Smooth muscle cell (in vitro differentiated cells): ENCODE results near the gene CLEC4F. TPM values are rescaled to one million over a fixed set of nuclear protein-coding genes. Genes with fewer than 3 reads are reported as not detected.

Source experiments
- DNase-seq: peaks from one replicate; lab custom pipeline; 2025; ENCODE audit not compliant: unreplicated experiment; lab: John Stamatoyannopoulos, UW
- H2AFZ ChIP-seq: fragments of 200-600 bp; sonication (generic); 2 replicates; pipeline ENCODE4 v1.6.0; 2016; ENCODE audit warnings: antibody characterized with exemption, low read depth, mild to moderate bottlenecking
- H3F3A ChIP-seq: fragments of 200-600 bp; sonication (generic); 2 replicates; pipeline ENCODE4 v1.6.0; 2017; ENCODE audit warnings: antibody characterized with exemption, low read depth
- H3K27ac ChIP-seq: fragments of 200-600 bp; sonication (generic); 2 replicates; pipeline ENCODE4 v1.5.1; 2016; ENCODE audit warnings: low read depth, mild to moderate bottlenecking
- H3K27me3 ChIP-seq: fragments of 200-600 bp; sonication (generic); 2 replicates; pipeline ENCODE4 v1.6.1; 2016; ENCODE audit warnings: low read depth, mild to moderate bottlenecking
- H3K36me3 ChIP-seq: fragments of 200-600 bp; sonication (generic); 2 replicates; pipeline ENCODE4 v1.5.1; 2016; ENCODE audit warnings: low read depth
- H3K4me1 ChIP-seq: fragments of 200-600 bp; sonication (generic); 2 replicates; pipeline ENCODE4 v1.5.1; 2016; ENCODE audit warnings: low read depth
- H3K4me2 ChIP-seq: fragments of 200-600 bp; sonication (generic); 2 replicates; pipeline ENCODE4 v1.6.0; 2016; ENCODE audit warnings: mild to moderate bottlenecking
- H3K4me3 ChIP-seq: fragments of 200-600 bp; sonication (generic); 2 replicates; pipeline ENCODE4 v1.5.1; 2016; ENCODE audit warnings: mild to moderate bottlenecking
- H3K79me2 ChIP-seq: fragments of 200-600 bp; sonication (generic); 2 replicates; pipeline ENCODE4 v1.6.0; 2016; ENCODE audit warnings: low read depth, mild to moderate bottlenecking
- H3K9ac ChIP-seq: fragments of 200-600 bp; sonication (generic); 2 replicates; pipeline ENCODE4 v1.6.0; 2016; ENCODE audit warnings: low read depth
- H3K9me3 ChIP-seq: fragments of 200-600 bp; sonication (generic); replicated peaks from 2 replicates; pipeline ENCODE4 v1.5.1; 2016; ENCODE audit warnings: low read depth
- H4K20me1 ChIP-seq: fragments of 200-600 bp; sonication (generic); 2 replicates; pipeline ENCODE4 v1.6.0; 2016; ENCODE audit warnings: low read depth
- WGBS: methylation state at CpG from one replicate; pipeline ENCODE4 v1.1.7; 2016; ENCODE audit warnings: low lambda C conversion rate; 5-methylcytosine and 5-hydroxymethylcytosine counted together
- polyA plus RNA-seq: library from polyadenylated mRNA; unstranded; fragments of >200 nt; fragmentation: Nextera tagmentation; extraction: Ambion mirVana; gene quantifications from 2 replicates; pipeline ENCODE4 v1.2.1, GENCODE V29; 2016
- total RNA-seq: library from RNA; depleted of rRNA; stranded (reverse); fragments of >200 nt; gene quantifications from 2 replicates; pipeline ENCODE4 v1.2.3, GENCODE V29; 2014
- TF ChIP-seq, protein P1 (sequence below): fragments of 200-600 bp; sonication (generic); IDR thresholded peaks from 2 replicates; pipeline ENCODE4 v1.5.1; 2017; ENCODE audit warnings: borderline replicate concordance, mild to moderate bottlenecking, antibody characterized with exemption; ENCODE audit not compliant: insufficient read depth, poor library complexity, severe bottlenecking

CLEC4F gene
- total and polyA plus RNA-seq, 2 experiments from 2014 or later, result not detected

GRCh38 chr2:70784320-70784719, 36.1 kb downstream of the CLEC4F start:
- TF ChIP-seq, protein P1, sequence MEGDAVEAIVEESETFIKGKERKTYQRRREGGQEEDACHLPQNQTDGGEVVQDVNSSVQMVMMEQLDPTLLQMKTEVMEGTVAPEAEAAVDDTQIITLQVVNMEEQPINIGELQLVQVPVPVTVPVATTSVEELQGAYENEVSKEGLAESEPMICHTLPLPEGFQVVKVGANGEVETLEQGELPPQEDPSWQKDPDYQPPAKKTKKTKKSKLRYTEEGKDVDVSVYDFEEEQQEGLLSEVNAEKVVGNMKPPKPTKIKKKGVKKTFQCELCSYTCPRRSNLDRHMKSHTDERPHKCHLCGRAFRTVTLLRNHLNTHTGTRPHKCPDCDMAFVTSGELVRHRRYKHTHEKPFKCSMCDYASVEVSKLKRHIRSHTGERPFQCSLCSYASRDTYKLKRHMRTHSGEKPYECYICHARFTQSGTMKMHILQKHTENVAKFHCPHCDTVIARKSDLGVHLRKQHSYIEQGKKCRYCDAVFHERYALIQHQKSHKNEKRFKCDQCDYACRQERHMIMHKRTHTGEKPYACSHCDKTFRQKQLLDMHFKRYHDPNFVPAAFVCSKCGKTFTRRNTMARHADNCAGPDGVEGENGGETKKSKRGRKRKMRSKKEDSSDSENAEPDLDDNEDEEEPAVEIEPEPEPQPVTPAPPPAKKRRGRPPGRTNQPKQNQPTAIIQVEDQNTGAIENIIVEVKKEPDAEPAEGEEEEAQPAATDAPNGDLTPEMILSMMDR, result no peak
- Histone ChIP-seq H3K4me3 (no peak overlapping the region), H3K9ac (no peak overlapping the region), H3K4me2 (no peak overlapping the region), H4K20me1 (no peaks in the 10 kb centered on the region), H2AFZ (no peak overlapping the region), H3K36me3 (no peaks in the 10 kb centered on the region), H3K27me3 (peaks cover 27% of the 10 kb centered on the region), H3K4me1 (no peaks in the 10 kb centered on the region), H3F3A (peaks cover 9% of the 10 kb centered on the region), H3K27ac (no peak overlapping the region), H3K9me3 (no peaks in the 10 kb centered on the region), H3K79me2 (no peaks in the 10 kb centered on the region)
- no peak for DNase-seq
- WGBS, result 84% methylated on average over 2 of the region's 2 CpGs

- Histone ChIP-seq H3K27ac (peak overlapping the region; percentile 87), H3K4me2 (peak overlapping the region; percentile 37), H2AFZ (no peak overlapping the region), H3F3A (peaks cover 15% of the 10 kb centered on the region), H3K4me1 (peaks cover 8% of the 10 kb centered on the region), H4K20me1 (no peaks in the 10 kb centered on the region), H3K4me3 (no peak overlapping the region), H3K9ac (peak overlapping the region; percentile 65), H3K9me3 (no peaks in the 10 kb centered on the region), H3K79me2 (no peaks in the 10 kb centered on the region), H3K36me3 (no peaks in the 10 kb centered on the region), H3K27me3 (no peaks in the 10 kb centered on the region)
- TF ChIP-seq, protein P1, result no peak
- 23% methylated on average over 8 of the region's 8 CpGs for WGBS
- no peak for DNase-seq
Measured at GRCh38 chr2:70779911-70780545, 40.4 kb downstream of the CLEC4F start.

- WGBS, result 47% methylated on average over 3 of the region's 3 CpGs
- TF ChIP-seq, protein P1, result no peak
- Histone ChIP-seq H2AFZ (no peak overlapping the region), H3K27ac (peak overlapping the region; percentile 87), H3K9ac (peak overlapping the region; percentile 65), H3K4me1 (peaks cover 8% of the 10 kb centered on the region), H3F3A (peaks cover 15% of the 10 kb centered on the region), H3K27me3 (no peaks in the 10 kb centered on the region), H3K36me3 (no peaks in the 10 kb centered on the region), H3K9me3 (no peaks in the 10 kb centered on the region), H3K79me2 (no peaks in the 10 kb centered on the region), H4K20me1 (no peaks in the 10 kb centered on the region), H3K4me2 (peak overlapping the region; percentile 14), H3K4me3 (no peak overlapping the region)
- DNase-seq, result no peak
Measured at GRCh38 chr2:70779491-70779890, 40.9 kb downstream of the CLEC4F start.

- H3K9ac ChIP-seq, result peak overlapping the region; percentile 65
- 5% methylated on average over 1 of the region's 1 CpG for WGBS
- H3K4me3 ChIP-seq, result no peak overlapping the region
- no peaks in the 10 kb centered on the region for H3K36me3 ChIP-seq
- H3K9me3 ChIP-seq, result no peaks in the 10 kb centered on the region
- H3K27ac ChIP-seq, result peak overlapping the region; percentile 87
- peak overlapping the region; percentile 14 for H3K4me2 ChIP-seq
- H4K20me1 ChIP-seq, result no peaks in the 10 kb centered on the region
- no peak overlapping the region for H2AFZ ChIP-seq
- H3F3A ChIP-seq, result peaks cover 15% of the 10 kb centered on the region
- no peaks in the 10 kb centered on the region for H3K79me2 ChIP-seq
- TF ChIP-seq, protein P1, result no peak
- no peaks in the 10 kb centered on the region for H3K27me3 ChIP-seq
- no peak for DNase-seq
- H3K4me1 ChIP-seq, result peaks cover 8% of the 10 kb centered on the region
Measured at GRCh38 chr2:70778676-70779075, 41.7 kb downstream of the CLEC4F start.
